Neural progenitor cell (in vitro differentiated cells): ENCODE results near the gene CACHD1.

Experiments used
- EZH2 ChIP-seq: fragments of 200-600 bp; sonication (generic); IDR thresholded peaks from 2 replicates; pipeline ENCODE4 v1.6.1; 2017; ENCODE audit warnings: antibody characterized with exemption, mild to moderate bottlenecking, moderate library complexity
- TF ChIP-seq, protein P1 (sequence below): fragments of 200-600 bp; sonication (generic); IDR thresholded peaks from 2 replicates; pipeline ENCODE4 v1.5.1; 2017; ENCODE audit warnings: antibody characterized with exemption, mild to moderate bottlenecking

DNA sequence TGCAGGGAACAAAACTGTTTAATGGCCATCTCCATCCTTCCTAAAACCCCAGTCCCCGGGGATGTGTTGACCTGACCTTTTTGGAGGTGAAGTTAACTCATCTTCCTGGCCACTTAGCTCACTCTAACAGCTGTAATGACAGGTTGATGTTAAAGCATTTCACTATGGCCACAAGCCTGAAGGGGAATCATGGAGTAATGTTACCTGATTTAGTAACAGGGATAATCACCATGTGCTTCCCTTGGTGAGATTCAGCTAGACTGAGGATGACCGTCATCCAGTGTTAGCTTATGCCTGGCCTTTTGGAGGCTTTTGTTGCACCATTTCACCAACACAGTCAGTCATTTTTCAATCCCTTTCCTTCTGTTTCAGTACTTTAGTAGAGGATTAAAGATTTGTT lies 210.7 kb downstream of the CACHD1 start:
- TF ChIP-seq, protein P1, sequence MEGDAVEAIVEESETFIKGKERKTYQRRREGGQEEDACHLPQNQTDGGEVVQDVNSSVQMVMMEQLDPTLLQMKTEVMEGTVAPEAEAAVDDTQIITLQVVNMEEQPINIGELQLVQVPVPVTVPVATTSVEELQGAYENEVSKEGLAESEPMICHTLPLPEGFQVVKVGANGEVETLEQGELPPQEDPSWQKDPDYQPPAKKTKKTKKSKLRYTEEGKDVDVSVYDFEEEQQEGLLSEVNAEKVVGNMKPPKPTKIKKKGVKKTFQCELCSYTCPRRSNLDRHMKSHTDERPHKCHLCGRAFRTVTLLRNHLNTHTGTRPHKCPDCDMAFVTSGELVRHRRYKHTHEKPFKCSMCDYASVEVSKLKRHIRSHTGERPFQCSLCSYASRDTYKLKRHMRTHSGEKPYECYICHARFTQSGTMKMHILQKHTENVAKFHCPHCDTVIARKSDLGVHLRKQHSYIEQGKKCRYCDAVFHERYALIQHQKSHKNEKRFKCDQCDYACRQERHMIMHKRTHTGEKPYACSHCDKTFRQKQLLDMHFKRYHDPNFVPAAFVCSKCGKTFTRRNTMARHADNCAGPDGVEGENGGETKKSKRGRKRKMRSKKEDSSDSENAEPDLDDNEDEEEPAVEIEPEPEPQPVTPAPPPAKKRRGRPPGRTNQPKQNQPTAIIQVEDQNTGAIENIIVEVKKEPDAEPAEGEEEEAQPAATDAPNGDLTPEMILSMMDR, result no peak
- no peak for TF ChIP-seq EZH2
